GM21723 (cell line): ENCODE data around the gene ACTG2.
"Not testable (repeated sequence)": the region's sequence is repeated elsewhere in the genome, so short reads cannot be mapped to it uniquely, and the experiment has no call there.

Experiments used
- ATAC-seq: cut with Tn5 transposase; IDR thresholded peaks from one replicate; pipeline ENCODE4 v1.9.1; 2021; ENCODE audit warnings: mild to moderate bottlenecking, moderate library complexity; ENCODE audit not compliant: unreplicated experiment

ACTG2 gene

DNA sequence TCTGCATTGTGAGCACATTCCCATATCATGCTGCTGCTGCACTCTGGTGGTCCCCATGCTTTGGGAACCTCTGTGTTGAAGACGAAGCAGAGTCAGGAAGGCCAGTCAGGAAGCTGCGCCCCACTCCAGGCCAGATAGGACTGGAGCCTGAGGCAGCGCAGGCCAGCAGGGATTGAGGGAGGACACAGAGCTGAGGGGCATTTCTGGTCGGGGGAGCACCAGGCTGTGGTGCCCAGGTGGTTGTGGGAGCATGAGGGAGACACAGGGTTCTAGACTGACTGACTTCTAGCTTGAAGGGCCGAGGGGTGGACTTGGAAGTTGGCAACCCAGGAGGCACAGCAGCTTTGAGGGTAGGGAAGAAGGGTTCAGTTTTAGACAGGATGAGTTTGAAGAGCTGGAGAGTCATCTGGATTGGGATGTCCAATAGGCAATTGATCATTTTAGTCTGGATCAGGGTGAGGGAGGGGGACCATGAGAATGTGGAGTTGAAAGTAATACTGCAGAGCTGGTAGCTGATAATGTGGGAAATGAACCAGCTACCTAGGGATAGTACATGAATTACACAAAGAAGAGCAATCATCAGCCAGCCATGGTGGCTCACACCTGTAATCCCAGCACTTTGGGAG, 1.4 kb upstream of the ACTG2 start:
- ATAC-seq: no peak

DNA sequence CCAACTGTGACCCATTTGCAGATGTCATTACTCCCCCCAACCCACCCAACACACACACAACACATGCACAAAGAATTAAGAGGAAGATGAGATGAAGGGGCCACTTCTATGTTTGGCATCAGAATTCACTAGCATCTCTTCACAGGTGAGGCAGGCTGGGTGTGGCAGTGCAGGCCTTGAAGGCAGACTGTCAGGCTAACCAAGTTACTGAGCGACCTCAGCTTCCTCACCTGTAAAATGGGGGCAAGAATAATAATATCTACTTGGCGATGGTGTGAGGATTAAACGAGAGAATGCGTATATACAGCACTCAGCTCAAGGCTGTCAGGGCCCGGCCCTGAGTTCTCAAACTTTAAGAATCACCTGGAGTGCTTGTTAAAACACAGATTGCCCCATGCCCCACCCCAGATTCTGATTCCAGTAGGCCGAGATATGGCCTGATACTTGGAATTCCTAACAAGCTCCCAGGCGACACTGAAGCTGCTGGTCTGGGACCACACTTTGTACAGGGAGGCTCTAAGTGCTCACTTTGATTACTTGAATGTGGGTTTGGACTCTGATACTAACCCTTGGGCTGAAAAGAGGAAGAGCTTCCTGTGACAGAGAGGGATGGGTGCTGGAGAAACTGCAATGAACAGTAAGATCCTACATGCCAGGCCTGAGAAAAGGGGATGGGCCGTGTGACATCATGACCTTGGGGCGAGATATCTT, 1.1 kb downstream of the ACTG2 start:
- no peak for ATAC-seq

DNA sequence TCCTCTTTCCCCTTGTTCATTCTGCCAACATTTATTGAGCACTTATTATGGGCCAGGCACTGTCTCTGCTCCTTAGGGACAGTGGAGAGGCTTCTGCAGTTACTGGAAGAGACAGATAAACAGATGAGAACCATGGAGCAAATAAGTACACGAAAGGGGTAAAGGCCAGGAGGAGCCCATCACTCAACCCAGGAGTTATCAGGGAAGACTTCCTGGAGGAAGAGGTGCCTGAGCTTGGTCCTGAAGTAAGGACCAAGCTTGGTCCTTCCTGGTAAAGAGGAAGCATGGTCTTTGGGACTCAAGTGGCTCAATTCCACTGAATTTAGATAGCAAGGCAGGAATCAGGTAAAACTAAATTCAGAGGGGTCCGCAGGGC, 1.7 kb downstream of the ACTG2 start:
- ATAC-seq: no peak

DNA sequence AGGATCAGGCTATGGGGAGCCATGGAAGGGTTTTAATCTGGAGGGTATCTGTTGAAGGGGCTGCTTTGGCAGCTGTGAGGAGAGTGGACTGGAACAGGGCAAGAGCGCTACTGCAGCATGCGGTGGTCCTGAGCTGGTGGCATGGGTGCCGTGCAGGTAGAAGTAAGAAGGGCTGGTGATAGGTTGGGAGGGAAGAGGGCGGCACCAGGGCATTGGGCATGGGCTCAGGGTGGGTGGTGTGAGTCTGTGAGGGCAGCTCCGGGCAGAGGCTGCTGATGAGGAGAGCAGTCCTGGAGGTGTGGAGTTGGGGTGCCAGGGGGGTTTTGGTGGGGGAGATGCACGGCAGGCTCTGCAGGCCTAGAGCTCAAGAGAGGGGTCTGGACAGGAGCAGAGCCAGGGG, 2.1 kb downstream of the ACTG2 start:
- ATAC-seq: no peak

DNA sequence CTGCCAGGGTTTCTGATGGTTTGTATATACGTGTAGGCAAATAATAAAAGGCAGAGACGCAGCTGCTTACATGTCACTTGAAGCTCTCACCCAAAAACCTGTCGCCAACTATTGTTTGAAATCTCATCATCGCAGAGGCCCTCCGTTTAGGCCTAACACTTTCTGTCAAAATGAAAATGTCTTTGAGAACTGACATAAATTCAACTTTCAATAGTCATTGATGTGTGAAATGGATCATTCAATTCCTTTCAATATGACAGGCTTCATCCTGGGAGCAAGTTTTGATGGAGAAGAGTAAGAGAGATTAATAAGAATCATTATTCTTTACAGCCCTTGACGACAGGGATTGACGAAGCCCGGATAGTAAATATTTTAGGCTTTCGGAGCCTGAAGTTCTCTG, 2.7 kb downstream of the ACTG2 start:
- ATAC-seq: no peak

DNA sequence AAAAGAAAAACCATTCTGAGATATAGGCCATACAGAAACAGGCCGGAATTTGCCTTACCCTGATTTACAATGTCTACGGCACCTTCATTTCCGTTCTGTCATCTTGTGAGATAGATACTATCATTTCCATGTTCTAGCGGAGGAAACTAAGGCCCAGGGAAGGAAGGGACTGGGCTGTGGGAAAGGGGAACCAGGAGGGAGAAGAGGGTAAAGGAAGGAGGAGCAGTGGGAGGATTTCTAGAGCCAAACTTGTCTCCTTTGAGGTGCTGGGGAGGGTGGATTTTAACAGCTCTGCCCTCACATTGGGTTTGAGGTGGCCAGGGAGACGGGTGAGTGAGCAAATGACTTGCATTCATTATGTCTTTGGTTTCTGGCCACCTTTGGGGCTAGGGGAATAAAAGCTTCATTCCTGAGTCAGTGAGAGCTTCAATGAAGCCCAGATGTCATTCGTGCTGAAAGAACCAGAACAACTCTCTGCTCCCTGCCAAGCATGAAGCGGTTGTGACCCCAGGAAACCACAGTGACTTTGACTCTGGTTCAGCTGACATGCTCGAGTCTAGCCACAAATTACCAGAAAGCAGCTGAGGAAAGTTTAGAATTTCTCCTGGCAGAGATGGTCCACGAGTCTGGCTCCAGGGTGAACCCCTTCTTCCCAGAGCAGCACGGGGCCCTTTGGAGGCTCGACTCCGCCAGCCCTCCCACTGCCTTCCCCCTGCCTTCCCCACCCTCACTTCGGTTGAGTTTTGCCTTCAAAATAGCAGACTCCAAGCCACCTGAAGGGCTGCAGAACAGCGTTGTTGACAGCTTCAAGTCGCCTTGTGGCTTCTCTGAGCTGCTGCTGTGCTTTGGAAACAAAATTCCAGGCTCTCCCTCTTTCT, 3.8 kb downstream of the ACTG2 start:
- no peak for ATAC-seq

DNA sequence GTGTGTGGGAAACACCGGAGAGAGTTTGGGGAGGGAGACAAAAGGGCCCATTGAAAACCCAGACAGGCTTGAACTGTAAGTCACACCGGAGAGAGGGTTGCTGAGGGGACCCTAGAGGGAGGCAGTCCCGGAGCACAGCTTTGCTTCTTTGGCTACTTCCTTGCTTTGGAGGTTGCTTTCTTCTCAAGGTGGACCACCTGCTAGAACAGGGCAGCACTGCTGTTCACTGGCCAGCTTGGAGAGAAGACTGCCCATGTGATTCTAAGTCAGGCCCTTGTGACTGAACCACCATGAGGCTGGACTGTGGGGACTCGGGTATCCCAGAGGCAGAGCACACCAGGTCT, 4.4 kb downstream of the ACTG2 start:
- ATAC-seq: no peak

DNA sequence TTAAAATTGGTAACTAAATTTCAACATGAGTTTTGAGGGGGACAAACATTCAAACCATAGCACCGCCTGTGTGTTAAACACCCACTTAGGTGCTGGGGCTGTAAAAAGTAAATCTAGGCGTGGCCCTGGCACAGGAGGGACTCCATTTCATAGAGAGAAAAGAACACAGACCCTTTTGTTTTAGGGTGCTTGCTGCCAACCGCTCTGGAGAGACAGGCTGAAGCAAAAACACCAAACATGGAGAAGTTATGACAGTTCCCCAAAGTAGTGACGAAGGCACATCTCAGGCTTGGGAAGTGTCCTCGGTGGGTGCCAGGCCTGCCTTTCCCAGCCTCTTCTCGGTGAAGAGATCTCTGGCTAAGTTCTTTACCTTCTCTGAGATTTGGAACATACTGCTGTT, 5.1 kb downstream of the ACTG2 start:
- ATAC-seq: no peak

DNA sequence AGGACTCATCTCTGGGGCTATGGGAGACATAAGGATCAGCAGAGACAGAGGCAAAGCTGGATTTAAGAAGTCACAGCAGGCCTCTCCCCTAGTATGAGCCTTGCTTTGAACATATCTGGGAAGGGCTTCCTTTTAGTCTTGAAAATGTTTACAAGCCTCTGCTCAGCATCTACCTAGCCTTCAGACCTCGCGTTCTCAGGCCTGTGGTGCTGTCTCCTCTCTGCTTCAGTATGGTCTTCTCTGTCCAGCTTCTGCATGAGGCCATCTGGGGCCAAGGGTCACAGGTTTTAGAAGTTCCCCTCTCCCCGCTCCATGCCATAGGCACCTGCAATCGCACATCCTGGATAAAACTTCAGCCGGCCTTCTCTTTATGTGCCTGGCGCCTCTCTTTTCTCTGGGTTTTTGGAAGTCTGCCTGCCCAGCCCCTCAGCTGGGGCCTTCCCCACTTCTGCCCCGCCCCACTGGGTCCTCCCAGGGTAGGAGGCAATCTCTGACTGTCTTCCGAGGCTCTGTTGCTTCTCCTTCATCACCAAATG, 7.1 kb downstream of the ACTG2 start:
- no peak for ATAC-seq

DNA sequence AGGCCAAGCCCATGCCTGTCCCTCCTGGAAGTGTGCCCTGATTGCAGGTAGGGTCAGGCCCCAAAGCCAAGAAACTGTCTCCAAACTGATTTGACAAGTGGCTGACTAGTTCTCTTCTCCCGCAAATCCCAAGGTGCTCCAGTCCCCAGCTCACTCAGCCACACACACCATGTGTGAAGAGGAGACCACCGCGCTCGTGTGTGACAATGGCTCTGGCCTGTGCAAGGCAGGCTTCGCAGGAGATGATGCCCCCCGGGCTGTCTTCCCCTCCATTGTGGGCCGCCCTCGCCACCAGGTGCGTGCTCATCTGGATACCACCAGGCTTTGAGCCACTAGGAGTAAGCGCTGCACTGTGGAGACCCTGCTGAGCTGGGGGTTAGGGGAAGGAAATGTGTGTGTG, 8.3 kb downstream of the ACTG2 start:
- ATAC-seq: no peak

DNA sequence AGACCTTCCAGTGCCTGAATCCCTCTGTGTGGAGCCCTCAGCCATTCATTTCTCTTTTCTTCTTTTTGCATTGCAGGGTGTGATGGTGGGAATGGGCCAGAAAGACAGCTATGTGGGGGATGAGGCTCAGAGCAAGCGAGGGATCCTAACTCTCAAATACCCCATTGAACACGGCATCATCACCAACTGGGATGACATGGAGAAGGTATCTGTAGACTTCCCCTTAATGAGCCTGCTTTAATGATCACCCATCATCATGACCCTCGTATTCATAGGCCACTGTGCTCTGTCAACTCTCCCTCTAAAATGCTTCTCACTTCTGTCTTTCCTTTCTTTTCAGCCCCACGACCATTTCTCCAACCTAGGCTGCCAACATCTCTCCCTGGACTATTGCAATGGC, 9.5 kb downstream of the ACTG2 start:
- no peak for ATAC-seq

DNA sequence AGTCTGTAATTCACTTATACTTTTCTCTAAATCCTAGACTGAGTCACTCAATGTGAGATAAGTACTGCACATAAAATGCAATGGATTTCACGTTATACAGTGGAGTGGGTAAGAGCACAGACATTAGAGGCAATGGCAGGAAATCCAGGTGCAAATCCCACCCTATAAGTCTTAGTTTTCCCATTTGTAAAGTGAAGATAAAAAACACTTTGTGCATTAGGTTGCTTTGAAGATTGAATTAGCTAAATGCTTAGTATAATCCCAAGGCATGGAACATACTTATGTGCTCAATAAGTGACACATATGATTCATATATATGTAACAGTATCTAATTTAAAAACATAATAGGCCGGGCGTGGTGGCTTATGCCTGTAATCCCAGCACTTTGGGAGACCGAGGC, 10.5 kb downstream of the ACTG2 start:
- ATAC-seq: no peak

DNA sequence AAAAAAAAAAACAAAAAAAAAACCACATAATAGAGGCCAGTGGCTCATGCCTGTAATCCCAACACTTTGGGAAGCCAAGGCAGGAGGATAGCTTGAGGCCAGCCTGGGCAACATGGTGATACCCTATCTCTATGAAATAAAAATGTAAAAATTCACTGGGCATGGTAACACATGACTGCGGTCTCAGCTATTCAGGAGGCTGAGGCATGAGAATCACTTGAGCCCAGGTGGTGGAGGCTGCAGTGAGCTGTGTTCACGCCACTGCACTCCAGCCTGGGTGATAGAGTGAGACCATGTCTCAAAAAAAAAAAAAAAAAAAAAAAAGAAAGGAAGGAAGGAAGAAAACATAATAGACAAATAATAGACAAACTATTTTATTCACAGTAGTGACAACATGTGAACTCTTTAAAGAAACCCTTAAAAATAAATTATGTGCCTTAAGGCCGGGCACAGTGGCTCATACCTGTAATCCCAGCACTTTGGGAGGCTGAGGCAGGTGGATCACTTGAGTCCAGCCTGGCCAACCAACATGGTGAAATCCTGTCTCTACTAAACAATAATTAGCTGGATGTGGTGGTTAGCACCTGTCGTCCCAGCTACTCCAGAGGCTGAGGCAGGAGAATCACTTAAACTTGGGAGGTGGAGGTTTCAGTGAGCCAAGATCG, 11.3 kb downstream of the ACTG2 start:
- ATAC-seq: not testable (repeated sequence)

DNA sequence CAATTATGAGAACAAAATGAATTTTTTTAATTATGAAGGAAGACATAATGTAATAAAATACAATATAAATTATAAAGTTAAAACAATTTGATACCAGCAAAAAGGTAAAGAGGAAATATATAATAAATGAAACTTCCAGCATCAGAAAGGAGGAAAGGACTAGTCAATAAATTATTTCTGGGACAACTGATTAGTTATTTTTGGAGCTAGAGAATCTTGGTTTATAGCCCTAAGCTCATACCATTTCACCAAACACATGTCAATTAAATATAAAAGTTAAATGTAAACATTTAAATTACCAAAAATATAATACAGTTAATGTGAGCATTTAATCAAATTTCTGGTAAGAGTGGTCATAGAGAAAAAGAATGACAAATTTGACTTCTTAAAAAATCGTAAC, 12.1 kb downstream of the ACTG2 start:
- ATAC-seq: no peak

DNA sequence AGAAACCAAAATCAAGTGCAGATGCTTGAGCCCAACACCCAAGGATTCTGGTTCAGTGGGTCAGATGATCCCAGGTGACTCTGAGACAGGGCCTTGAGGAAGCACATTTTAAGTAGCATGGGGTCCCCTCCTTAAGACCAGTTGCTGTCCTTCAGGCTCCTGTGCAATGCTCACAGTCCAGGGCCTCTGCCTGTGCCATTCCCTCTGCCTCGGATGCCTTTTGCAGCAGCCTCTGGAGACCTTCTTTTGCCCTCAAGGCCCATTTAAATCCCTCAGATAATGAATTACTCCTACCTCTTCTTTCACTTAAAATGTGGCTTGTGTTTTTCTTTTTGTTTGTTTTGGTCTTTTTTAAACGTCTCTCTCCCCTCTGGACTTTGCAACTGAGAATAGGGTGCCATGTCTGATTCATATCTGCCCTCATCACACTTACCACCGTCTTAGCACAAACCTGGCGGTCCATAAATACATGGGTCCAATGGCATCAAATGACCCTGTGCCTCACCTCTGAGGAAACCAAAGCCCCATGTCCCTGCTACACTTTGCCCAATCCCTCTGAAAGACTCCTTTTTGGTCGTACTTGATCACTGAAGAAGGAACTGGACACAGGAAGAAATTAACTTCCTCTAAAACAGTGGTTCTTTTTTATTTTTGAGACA, 14.2 kb downstream of the ACTG2 start:
- no peak for ATAC-seq

DNA sequence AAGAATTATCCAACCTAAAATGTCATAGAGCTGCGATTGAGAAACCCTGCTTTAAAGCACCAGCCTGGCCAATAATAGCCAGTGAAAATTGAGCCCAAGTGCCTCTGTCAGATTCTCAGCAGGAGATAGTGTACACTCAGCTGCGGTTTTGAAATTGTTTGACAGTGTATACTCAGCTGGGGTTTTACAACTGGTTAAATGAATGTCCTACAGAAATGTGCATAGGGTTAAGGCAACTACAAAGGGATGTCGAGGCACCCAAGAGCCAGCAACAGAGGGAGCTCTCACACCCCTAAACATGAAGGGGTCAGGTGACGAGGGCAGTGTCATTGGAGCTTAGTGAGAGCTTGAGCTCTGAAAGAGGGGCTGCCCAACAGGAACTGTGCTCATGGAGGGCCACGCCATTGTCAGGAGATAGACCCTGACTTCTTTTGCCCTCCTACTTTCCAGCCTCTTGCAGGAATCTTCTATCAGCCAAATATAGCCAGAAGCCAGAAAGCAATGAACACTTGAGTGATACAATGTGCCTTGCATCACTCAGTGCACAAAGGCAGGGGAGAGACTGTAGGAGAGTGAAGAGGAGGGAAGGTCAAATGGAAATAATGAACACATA, 15.1 kb downstream of the ACTG2 start:
- no peak for ATAC-seq

DNA sequence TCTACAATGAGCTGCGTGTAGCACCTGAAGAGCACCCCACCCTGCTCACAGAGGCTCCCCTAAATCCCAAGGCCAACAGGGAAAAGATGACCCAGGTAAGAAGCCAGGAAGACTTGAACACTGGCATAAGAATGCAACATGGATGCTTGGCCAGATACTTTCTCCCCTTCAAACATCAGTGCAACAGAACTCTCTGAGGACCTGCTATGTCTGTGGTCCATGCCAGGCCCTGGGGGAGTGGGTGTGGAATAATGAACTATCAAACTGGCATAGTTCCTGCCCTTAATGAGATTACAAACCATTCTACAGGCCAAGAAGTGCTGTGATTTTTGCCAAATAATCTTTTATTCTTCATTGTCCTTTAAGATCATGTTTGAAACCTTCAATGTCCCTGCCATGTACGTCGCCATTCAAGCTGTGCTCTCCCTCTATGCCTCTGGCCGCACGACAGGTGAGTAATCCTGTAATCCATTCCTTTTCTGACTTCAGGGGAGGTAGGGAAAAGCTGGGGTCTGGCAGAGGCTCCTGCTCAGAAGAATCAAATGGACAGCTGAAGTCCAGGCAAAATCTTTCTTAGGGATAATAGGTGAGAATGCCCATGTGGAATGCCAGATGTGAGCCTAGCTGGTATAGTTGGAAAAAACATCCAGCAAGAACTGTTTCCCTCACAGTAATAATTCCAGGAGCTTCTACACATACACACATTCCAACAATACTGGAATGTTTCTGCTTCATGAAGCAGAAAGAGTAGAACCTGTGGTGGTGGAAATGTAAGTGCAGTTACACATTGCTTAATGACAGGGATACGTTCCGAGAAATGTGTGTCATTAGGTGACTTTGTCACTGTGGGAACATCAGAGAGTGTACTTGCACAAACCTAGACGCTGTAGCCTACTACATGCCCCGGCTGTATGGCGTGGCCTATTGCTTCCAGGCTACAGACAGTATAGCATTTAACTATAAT, 16.2 kb downstream of the ACTG2 start:
- no peak for ATAC-seq

DNA sequence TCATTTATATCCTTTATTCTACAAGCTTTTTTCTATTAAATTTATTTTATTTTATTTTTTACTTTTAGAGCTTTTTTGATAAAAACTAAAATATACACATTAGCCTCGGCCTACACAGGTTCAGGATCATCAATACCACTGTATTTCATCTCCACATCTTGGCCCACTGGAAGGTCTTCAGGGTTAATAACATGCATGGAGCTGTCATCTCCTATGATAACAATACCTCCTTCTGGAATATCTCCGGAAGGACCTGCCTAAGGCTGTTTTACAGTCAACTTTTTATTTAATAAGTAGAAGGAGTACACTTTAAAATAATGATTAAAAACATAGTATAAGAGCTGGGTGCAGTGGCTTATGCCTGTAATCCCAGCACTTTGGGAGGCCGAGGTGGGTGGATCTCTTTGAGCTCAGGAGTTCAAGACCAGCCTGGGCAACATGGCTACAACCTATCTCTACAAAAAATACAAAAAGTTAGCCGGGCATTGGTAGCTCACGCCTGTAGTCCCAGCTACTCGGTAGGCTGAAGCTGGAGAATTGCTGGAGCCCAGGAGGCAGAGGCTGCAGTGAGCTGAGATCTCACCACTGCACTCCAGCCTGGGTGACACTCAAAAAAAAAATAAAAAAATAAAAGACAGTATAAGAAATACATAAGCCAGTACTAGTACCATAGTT, 18.2 kb downstream of the ACTG2 start:
- no peak for ATAC-seq
